ENCODE data around the gene CDC45.

Gene CDC45

DNA sequence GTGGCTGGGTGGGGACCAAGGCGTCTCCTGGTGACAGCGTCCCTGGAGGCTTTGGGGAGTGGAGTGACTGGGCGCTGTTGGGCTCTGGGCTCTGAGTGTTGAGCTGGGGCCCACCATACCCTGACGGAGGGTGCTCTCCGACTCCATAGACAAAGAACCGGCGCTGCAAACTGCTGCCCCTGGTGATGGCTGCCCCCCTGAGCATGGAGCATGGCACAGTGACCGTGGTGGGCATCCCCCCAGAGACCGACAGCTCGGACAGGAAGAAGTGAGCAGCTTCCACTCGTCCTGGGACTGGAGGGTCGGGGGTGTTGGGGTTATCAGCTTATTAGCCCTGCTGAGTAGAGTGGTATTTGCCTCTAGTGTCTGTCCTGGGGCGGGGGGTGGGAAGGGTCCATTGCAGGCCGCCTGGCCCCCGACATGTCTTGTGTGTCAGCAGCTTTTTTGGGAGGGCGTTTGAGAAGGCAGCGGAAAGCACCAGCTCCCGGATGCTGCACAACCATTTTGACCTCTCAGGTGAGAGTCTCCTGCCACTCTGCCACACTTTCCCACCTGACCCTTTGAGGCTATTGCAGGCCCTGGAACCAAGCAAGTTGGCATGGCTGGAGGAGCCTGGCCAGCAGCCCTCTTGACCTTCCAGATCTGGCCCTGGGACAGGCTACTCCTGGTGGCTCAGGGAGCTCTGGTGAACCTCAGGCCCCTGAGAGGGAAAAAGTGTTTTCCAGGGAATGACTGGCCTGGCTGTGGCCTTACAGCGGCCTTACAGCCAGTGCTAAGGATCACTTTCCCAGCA, 36.9 kb downstream of the CDC45 start:
- DNase-seq (ENCODE audit: low read depth), result no peak

DNA sequence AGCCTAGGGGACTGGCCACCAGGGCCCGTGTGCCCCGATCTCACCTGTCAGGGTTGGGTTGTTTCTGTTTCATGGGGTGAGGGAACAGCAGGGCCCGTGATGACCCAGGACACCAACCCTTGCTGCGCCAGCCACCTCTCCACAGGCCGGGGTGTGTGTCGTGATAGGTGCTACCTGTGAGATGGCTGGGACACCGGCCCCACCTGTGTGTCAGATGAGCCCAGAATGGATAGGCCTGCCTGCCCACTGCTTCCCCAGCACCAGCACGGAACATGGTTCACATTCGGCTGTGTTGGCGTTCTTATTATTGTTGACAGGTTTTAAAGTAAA, 37.4 kb downstream of the CDC45 start:
- DNase-seq (ENCODE audit: low read depth), result no peak

DNA sequence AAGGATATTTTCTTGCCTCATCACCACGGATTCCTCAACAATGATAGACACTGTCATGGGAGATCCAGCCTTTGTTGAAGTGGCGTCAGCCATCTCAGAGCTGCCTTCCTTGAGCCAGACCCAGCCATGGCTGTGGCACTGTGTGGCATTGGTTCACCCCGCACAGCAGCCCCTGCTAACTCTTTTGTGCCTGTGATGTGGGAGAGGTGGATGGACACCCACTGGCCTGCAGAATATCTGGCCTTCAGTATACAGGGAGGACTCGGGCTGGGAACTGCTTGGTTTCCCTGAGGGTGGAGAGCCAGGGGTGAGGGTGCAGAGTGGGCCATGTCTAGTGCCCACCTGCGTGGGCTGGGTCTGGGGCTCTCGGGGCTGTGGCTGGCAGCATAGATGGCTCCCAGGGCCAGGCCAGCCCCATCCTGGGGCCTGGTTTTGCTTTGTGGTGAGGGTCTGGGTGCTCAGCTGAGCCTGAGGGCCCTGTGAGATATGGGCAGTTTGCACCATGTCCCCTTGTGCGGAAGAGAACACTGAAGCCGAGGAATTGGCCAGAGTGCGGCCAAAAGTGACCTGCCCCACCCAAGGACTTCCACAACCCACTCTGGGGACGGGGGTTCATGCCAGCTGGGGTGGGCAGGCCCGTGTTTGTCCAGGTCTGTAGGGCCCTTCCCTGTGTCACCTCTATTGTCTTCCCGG, 38.3 kb downstream of the CDC45 start:
- DNase-seq (ENCODE audit: low read depth), result no peak

DNA sequence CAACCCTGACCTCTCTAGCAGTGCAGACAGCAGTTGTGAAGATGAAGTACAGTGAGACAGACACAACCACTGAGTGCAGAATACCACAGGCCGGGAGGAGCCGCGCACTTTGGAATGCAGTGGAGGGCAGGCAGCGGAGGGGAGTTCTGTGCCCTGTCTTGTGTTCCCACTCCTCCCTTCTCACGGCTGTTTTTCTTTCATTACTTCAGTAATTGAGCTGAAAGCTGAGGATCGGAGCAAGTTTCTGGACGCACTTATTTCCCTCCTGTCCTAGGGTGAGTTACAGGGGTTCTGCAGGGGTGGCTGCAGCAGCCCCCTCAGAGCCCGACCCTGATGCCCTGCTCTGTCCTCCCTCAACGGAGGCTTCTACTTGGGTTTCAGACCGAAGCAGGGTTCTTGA, 38.9 kb downstream of the CDC45 start:
- no peak for DNase-seq (ENCODE audit: low read depth)

DNA sequence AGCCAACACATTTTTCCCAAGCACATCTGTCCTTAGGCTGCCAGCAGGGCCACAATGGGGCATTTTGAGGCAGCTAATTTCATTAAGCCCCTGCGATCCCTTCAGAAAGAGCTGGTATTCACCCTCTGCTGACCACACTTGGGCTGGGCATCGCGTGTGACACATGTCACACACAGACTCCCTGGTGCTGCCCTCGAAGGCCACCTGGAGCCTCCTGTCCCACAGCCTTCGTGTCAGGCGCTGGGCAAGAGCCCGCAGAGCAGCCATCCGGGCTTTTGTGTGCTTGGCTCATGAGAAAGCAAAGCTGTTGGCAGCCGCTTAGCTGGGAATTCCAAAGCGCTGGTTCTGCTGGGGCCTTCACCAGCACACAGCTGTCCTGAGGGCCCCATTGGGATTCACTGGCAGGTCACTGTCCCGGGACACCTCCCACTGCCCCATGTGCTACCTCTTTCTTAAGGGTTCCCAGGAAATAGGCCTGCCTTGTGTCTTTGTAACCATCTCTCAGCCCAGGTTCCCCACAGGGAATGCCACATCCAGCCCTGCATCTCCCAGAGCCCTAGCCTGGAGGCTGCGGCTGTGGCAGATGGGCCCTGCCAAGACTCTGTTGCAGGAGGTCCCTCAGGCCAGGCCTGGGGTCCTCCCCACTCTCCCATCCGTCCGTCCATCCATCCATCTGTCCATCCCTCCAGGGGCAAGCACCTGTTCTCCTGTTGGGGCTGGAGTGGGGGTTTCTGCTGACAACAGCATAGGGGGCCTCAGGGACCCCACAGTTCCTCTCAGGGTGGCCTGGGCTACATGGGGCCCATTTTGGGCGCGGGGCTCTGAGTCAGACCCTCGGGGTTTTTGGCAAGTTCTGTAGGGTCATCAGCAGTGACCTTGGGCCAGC, 39.6 kb downstream of the CDC45 start:
- DNase-seq (ENCODE audit: low read depth), result no peak

DNA sequence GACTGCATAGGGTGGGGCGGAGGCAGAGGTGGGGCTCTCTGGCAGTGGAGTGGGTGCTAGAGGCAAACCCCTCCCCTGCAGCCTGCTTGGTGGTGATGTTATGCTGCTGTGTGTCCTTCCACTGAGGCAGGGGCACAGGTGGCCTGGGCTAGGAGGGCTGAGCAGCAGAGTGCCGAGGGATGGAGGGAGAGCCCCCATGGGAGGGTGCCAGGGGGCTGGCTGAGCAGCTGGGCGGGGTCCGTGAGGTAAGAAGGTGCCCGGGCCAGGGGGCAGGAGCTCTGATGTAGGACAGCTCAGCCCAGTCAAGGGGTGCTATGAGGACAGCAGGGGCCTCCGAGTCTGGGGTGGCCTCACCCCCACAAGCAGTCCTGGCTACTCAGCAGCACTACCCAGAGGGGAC, 40.3 kb downstream of the CDC45 start:
- no peak for DNase-seq (ENCODE audit: low read depth)

DNA sequence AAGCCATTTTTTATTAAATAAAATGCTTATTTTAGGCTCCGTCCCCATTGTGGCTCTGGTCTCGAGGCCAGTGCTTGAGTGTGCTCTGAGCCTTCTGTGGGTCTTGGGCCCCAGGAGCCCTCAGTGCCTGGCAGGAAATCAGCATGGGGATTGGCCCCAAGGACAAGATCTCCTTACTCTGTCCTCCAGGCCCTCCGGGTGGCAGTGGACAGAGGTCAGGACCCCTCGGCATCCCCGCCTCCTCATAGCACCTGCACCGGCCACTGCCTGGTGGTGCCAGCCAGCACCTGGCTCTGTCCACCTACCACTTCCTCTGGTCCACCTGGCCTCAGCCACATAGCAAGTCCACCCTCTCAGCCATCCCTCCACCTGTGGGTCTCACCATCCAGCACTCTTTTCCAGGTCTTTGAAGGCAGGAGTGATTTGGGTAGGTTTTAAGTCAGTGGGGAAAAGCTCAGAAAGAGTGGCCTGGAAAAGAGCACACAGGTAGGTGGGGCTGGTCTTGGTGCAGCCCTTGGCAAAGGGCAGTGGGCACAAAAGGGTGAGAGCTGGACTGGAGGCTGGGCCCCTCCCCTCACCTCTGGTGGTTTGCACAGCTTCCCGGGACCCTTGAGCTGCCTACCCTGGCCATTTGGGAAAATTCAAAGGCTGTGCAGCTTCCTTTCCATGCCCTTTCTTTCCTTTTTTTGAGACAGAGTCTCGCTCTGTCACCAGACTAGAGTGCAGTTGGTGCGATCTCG, 41.0 kb downstream of the CDC45 start:
- no peak for DNase-seq (ENCODE audit: low read depth)

DNA sequence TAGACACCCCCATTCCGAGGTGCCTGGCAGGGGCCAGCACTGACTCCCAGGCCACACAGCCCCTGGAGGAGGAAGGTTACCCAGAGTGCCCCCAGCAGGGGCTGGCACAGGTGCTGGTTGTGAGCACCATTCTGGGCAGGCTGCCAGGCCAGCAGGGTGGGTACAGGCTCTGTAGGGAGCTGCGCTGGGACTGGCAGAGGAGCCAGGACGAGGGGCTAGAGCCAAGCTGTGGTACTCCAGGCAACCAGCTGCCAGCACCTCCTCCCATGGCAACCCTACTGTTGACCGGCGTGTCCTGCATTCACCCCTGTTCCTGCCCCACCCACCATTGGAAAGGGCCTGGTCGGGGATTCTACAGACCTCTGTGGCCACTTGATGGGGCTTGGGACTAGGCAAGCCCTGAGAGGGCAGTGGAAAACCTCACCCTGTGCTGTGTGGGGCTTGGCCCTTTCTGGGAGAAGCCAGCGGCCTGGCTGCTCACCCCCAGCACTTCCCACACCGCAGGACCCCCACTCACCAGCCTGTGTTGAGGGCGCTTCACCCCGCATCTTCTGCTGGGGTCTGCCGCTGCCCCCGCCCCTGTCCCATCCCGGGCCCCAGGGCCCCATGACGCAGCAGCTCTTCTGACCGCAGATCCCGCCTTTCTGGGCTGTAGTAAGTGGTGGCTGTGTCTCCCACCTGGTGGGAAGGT, 42.6 kb downstream of the CDC45 start:
- DNase-seq (ENCODE audit: low read depth), result no peak

DNA sequence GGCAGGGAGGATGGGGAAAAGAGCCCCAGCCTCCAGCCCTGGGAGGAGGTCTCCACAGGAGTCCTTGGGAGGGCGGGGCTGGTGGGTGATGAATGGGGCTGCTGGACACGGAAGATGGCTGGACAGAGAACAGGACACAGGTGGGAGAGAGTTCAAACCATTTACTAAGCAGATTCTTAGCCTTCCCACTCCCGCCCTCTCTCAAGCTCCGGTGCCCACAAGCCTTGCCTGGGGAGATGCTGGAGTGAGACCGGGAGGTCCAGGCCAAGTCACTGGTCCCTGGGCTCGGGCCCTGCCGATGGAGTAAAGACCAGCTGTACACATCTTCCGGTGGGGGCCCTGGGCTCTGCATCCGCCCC, 43.1 kb downstream of the CDC45 start:
- DNase-seq (ENCODE audit: low read depth), result no peak

DNA sequence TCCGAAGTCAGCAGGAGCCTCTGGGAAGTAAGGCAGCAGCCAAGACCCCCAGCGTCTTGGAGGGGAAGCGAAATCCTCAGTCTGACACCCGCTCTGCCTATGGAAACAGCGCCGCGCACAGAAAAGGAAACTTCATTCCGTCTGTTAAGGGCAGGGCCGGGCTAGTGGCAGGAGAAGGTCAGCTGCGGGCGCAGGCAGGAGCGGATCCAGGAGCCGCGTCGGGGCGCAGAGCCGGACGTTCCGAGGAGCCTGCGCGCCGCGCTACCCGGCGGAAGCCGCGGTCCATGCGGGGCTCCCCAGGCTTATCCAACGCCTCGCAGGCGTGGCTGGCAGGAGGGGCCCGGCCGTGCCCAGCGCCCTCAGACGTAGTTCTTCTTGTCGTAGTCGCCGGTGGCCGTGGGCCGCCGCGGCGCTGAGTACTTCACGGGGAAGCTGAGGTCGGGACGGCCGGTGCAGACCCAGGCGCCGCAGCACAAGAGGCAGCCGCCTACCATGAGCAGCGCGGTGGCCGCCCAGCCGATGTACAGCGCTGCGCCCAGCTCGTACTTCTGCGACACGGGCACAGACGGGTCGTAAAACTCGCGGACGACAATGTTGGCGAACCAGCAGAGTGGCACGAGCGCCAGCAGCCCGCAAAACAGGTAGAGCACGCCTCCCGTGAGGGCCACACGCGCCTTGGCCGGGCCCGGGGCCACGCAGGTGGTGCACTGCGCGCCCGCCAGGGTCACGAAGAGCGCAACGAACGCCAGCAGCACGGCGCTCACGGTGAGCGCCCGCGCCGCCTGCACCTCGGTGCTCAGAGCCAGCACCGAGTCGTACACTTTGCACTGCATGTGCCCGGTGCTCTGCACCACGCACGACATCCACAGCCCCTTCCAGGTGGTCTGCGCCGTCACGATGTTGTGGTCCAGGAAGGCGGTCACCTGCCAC, 43.8 kb downstream of the CDC45 start:
- DNase-seq (ENCODE audit: low read depth), result no peak

DNA sequence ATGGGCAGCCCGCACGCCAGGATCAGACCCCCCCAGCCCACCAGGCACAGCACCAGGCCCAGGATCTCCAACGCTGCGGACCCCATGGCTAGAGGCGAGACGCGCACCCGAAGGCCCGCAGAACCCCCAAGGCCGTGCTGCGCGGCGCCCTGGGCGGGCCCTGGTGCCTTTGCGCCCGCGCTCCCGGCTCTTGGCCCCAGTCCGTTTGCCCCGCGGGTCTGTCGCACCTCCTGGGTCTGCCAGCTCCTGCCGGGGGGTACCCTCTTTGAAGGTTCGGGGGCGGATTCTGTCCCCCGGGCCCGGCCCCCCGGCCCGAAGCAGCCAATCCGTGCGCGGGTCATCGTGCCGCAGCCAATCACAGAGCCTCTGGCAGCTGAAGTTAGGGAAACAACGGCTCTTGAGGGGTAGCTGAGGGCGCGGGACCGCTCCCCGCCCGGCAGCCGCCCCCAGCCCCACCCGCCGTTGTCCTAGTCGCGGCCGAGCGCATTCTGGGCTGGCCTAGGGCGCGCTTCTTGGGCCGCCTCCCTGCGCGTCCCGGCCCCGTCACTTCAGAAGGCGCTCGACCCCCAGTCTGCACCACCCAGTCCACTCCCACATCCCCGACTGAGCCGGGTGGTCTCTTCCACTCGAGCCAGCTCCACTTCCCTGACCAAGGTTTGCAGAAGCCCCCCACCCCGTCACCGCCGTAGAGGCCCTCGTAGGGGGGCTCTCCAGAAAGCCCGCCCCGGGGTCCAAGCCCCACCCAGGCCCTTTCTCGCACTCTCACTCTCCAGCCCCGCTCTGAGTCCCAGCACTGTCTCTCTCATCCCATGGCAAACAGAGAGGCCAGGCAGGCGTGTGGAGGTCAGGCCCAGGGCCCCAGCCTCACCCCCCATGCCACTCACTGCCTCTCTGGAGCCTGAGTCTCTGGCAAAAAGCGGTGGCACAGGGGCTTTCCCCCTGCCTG, 44.7 kb downstream of the CDC45 start, which contains the start of gene CLDN5:
TSS of gene CLDN5 (minus strand) at position 241 of the 946 bp plus-strand sequence. CDS start at position 86, 155 bp downstream.
- no peak for DNase-seq (ENCODE audit: low read depth)

DNA sequence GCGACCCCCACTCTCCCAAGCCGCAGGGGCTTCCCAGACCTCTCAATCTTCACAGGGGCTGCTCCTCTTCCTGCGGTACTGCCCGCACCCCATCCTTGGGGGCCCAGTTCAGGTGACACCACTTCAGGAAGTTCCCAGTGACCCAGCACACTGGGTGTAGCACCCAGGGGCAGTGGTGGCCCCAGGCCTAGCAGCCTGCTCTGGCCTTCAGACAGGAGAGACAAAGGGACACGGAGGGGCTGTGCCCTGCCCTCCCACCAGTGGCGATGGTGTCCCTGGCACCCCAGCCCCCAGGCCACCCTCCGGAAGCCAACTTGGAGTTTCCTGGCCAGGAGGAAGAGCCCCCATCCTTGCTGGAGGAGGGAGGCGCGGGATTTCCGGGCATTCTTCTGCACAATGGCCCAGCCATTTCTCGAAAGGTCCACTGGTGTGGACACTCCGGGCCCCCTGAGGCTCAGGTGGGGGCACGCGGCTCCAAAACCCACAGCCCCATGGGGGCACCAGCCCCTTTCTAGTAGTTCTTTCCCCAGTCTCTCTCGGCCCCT, 45.5 kb downstream of the CDC45 start:
- no peak for DNase-seq (ENCODE audit: low read depth)

DNA sequence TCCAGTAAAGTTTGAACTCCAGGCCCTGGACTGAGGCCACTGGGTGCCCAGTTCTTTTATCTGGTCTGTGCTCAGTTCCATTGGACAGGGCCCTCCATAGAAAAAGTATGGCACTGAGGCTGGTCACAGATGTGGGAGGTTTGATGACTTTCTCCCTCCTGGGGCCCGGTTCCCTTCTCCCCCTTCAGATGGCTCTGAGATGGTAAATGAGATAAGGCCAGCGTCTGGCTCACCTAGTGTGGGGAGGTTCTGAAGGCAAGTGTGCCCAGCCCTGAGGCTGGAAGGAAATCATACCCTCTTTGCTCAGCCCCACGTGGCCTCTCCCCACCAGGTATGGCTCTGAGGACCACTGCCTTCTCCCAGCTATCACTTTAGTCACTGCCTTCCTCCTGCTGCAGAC, 45.9 kb downstream of the CDC45 start:
- no peak for DNase-seq (ENCODE audit: low read depth)

DNA sequence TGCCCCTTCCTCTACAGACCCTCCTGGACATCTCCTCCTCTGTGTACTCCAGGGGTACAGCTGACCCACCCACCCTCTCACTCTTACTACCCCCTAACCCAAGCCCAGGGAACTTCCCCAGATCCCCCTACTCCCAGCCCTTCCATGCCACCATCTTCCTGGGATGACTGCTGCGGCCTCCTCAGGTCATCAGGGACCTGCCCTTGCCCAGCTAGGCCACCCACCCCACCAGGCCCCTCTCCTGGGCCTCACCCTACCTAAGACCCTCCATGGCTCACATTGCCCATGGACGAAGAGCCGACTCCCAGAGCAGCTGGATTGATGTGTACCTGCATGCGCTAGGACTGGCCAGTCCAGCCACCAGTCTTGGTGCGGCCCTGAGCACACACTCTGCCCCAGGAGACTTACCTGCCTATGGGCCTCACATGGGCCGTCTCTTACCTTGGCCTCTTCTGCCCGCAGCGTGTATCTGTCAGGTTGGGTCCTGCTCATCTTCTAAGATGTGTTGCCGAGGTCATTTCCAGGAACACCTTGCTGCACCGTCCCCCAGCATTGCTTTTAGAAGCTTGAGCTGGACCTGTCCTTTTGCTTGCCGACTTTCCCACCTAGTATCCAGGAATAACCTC, 46.5 kb downstream of the CDC45 start:
- no peak for DNase-seq (ENCODE audit: low read depth)

DNA sequence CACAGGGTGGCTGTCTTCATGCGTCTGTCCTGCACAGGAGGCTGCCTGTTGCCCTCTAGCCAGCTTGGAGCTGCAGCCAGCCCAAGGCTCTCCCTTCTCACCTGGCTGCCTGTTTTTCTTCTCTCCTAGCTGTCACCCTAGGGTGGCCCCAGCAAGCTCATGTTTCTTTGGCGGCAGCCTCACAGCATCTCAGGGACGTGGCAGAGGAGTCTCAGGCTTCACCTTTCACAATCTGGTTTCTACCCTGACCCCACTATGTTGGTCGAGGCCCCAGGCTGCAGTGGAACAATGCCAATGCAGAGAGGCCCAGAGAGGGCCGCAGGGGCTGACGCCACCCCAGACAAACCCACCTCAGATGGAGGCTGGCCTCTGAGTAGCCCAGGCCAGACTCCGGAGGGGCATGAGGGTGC, 47.0 kb downstream of the CDC45 start:
- no peak for DNase-seq (ENCODE audit: low read depth)

DNA sequence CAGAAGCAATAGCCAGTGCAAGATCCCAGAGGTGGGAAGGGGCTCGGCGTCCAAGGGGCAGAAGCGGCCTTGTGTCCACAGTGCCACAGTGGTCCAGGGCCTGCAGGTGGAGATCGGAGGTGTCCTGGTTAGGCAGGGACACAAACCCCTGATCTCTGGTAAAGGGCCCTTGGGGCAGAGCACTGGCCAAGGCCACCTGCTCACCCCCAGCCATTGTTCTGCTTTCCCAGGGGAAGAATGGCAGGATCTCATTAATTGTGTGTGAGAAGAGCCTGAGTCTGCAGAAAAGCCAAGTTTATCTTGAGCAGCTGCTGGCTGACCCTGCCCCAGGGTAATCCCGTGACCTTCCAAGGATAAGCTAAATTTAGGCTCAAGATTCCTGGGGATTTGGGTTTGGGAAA, 47.6 kb downstream of the CDC45 start:
- no peak for DNase-seq (ENCODE audit: low read depth)

DNA sequence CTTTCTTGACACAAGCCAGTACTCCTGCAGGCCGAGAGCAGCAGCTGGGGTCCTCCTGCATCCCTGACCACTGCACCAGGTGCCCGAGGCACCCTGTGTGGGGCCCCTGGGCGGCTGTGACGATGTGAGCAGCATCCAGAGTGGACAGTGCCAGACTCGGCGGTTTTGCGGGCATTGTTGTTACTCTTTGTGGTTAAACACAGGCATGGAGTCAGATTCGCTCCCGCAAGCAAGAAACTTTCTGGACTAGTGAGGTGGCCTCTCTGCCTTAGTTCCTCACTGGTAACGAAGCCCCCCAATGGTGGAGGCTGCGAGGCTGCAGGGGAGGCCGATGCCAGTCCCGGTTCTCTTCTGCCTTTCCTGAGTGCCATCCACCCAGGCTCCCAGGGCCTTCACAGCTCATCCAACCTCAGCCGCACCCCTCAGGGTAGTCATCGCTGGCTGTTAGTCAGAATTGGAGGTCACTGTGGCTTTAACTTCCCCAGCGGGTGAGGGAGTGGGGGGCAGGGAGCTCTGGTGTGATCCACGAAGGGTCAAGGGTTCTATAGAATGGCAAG, 48.2 kb downstream of the CDC45 start:
- no peak for DNase-seq (ENCODE audit: low read depth)

DNA sequence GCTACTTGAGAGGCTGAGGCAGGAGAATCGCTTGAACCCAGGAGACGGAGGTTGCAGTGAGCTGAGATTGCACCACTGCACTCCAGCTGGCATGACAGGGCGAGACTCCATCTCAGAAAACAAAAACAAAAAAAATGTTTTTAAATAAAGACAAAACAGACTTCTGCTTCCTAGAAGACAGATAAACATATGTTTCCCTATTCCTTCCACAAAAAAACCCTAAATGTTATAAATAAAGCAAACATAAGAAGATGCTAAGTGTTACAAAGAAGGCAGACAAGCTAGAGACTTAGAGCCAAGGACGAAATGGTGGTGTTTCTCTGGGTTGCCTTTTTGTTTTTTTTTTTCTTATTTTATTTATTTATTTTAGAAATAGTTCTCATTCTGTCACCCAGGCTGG, 50.1 kb downstream of the CDC45 start:
- DNase-seq (ENCODE audit: low read depth), result no peak
